OCI-LY1 (cell line): ENCODE measurements around the gene LASP1NB.
"Not testable (repeated sequence)": the region's sequence is repeated elsewhere in the genome, so short reads cannot be mapped to it uniquely, and the experiment has no call there.

ENCODE experiments used
- EZH2 ChIP-seq: fragments of 200-600 bp; sonication (generic), shearing (Covaris generic); IDR thresholded peaks from 2 replicates; pipeline ENCODE4 v1.8.0; 2017; ENCODE audit warnings: borderline replicate concordance, mixed run types, mild to moderate bottlenecking, antibody characterized with exemption, low read length, moderate library complexity, mixed read lengths
- TF ChIP-seq, protein P1 (sequence below): fragments of 200-600 bp; sonication (generic), shearing (Covaris generic); IDR thresholded peaks from 2 replicates; pipeline ENCODE4 v1.5.1; 2017; ENCODE audit warnings: mild to moderate bottlenecking, antibody characterized with exemption, low read length, moderate library complexity, mixed read lengths

DNA sequence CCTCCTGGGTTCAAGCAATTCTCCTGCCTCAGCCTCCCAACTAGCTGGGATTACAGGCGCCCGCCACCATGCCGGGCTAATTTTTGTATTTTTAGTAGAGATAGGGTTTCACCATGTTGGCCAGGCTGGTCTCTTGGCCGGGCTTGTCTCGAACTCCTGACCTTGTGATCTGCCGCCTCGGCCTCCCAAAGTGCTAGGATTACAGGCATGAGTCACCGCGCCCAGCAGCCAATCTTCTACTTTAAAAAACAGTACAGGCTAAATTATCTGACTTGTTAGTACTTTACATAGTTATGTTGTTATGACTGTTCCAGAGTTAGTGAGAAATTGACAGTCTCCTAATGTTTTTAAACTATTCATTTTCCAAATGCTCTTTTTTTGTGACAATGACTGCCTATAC, 8.5 kb downstream of the LASP1NB start:
- TF ChIP-seq, protein P1, sequence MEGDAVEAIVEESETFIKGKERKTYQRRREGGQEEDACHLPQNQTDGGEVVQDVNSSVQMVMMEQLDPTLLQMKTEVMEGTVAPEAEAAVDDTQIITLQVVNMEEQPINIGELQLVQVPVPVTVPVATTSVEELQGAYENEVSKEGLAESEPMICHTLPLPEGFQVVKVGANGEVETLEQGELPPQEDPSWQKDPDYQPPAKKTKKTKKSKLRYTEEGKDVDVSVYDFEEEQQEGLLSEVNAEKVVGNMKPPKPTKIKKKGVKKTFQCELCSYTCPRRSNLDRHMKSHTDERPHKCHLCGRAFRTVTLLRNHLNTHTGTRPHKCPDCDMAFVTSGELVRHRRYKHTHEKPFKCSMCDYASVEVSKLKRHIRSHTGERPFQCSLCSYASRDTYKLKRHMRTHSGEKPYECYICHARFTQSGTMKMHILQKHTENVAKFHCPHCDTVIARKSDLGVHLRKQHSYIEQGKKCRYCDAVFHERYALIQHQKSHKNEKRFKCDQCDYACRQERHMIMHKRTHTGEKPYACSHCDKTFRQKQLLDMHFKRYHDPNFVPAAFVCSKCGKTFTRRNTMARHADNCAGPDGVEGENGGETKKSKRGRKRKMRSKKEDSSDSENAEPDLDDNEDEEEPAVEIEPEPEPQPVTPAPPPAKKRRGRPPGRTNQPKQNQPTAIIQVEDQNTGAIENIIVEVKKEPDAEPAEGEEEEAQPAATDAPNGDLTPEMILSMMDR = not testable (repeated sequence)
- not testable (repeated sequence) for TF ChIP-seq EZH2
